ENCODE results near the gene IKBKG.
"Not testable (repeated sequence)": the region's sequence is repeated elsewhere in the genome, so short reads cannot be mapped to it uniquely, and the experiment has no call there.

The IKBKG gene, protein sequence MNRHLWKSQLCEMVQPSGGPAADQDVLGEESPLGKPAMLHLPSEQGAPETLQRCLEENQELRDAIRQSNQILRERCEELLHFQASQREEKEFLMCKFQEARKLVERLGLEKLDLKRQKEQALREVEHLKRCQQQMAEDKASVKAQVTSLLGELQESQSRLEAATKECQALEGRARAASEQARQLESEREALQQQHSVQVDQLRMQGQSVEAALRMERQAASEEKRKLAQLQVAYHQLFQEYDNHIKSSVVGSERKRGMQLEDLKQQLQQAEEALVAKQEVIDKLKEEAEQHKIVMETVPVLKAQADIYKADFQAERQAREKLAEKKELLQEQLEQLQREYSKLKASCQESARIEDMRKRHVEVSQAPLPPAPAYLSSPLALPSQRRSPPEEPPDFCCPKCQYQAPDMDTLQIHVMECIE

GRCh38 chrX:154547245-154548027, at the start of gene IKBKG:
Gene IKBKG (plus strand): TSS chrX:154547620. CDS start chrX:154552003, 4,383 bp downstream.
- DNase-seq: peak; percentile 87 to 88

GRCh38 chrX:154501423-154501822, 46.0 kb upstream of the IKBKG start:
- DNase-seq: not testable (repeated sequence)

DNA sequence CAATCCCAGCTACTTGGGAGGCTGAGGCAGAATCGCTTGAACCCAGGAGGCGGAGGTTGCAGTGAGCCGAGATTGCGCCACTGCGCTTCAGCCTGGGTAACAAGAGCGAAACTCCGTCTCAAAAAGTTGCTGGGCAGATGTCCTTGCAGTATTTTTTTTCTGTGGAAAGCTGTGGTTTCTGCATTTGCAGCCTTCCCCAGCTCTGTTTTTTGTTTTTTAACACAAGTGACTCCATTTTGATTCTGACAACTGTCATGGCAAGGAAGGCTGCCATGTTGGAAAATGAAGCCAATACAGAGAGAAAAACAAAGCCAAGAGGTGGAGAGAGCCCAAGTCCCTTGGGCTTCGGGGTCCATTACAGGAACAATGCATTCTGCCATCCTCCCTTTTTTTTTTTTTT, 45.3 kb upstream of the IKBKG start:
- DNase-seq: no peak

- no peak for DNase-seq
These were observed 44.4 kb upstream of the IKBKG start for GRCh38 chrX:154502989-154503388.

- DNase-seq: no peak
These were observed 41.7 kb upstream of the IKBKG start for GRCh38 chrX:154505734-154506133.

- no peak for DNase-seq
These were observed 40.7 kb upstream of the IKBKG start for GRCh38 chrX:154506483-154507332.

DNA sequence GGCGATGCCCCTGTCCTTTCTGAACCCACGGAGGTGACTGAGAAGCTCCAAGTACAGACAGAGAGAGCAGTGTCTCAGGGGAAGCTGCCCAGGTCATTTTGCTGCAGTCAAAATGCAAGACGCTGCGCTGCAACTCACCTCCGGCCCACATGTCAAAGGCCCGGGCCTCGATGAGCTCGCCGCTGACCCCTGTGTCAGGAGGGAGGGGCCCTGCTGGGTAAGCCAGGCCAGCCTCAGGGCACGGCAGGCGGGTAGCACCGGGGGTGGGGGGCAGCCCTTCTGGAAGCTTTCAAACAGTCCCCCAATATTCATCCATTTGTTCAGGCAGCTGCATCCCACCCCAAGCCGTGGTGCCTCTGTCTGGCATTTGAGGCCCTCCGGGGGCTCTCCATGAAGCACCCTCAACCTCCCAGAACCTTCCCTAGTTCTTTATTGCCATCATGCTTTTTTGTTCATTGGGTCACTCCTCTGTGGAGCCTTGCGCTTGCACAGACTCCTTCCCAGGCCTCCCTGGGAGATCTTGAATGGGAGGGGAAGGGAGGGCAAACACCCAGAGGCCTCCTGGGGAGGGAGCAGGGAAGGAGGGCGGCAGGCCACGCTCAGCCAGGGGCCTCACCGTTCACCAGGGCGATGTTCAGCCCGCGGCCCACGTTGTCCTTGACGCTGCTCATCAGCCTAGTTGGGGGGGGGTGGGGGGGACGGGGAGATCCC, 39.6 kb upstream of the IKBKG start:
- no peak for DNase-seq

GRCh38 chrX:154508384-154508745, 39.1 kb upstream of the IKBKG start:
- DNase-seq: no peak

DNA sequence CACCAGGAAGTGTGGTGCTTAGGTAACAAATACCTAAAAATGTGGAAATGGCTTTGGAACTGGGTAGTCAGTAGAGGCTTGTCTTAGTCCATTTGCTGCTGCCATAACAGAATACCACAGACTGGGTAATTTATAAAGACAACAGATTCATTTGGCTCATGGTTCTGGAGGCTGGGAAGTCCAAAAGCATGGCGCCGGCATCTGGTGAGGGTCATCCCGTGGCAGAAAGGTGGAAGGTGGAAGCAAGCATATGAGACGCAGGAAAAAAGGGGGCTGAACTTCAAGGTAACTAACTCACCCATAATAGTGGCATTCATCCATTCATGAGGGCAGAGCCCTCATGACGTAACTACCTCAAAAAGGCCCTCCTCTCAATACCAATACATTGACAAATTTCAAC, 38.0 kb upstream of the IKBKG start:
- DNase-seq: no peak

DNA sequence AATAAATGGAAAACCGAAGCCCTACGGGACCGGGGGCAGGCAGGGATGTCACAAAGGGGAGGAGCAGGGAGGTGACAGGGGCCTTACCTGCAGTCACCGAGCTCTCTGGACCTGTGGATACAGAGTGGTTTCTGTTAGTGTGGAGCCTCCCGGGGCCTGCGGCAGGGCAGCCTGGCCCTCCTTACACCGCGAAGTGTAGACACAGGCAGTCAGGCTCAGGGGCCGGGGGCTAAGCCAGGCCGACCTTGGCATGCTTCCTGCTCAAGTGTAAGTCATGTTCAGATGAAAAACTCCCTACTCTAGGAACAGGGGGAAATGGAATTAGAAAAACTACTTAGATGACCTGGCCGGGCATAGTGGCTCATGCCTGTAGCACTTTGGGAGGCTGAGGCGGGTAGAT, 35.7 kb upstream of the IKBKG start:
- DNase-seq: no peak

- DNase-seq: no peak
These were observed 34.4 kb upstream of the IKBKG start for GRCh38 chrX:154512879-154513553.

- DNase-seq: no peak
These were observed 33.7 kb upstream of the IKBKG start for GRCh38 chrX:154513716-154514115.

- peak in 1 of 2 donors; percentile 11 for DNase-seq
These were observed 32.1 kb upstream of the IKBKG start for GRCh38 chrX:154515090-154515965.

DNA sequence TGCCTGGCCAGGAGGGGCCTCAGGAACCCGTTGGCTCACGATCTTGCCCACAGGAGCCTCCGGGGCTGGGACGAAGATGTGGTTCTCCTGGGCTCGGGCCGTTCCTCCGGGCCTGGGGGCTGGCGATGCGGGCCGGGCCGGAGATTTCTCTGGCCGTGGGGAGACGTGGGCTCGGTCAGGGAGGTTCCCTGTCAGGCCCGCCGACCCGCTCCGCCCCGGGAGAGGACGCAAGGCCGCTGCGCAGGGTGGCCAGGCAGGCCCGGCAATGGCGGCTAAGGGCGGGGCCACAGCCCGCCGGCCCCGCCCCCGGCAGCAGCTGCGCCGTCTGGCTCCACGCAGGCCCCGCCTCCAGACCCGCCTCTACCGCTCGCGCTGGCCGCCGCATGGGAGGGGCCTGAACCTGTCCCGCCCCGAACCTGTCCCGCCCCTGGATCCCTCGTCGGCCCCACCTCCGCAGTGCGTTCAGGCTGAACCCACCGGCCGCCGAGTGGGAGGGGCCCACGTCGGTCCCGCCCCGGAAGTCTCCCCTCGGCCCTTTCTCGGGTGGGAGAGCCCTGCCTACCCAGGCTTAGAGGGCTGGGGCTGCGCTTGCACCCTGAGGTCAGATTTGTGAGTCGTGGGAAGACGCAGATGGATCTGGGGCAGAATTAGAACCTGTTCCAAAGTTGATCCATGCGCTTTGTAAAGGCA, 31.3 kb upstream of the IKBKG start, which contains the start of gene FAM3A:
FAM3A (minus strand) TSS at position 267 of the 690 bp plus-strand sequence. CDS start 460 bp downstream, outside the sequence.
- DNase-seq: peak; percentile 91 to 94

DNA sequence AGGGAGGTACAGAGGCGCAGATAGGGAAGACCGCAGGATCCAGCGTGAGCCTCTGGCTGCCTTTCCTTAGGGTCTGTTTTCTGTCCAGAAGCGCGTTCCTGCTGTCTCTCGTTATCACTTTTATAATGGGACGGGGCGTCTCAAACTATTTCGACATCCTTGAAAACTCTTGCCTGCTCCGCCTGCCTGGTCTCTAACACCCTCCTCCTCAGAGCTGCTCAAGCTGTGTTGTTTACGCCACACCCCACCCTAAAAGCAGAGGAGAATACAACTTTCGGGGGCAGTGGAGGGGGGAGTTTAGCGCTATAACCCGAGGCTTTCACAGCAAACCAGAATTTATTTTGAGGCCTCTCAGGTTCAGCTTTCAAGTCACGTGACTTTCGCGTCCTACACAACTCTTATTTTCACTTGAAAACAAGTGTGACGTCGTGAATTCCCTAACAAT, 30.7 kb upstream of the IKBKG start:
- no peak for DNase-seq

GRCh38 chrX:154517101-154517781, 30.2 kb upstream of the IKBKG start:
- no peak for DNase-seq

GRCh38 chrX:154519389-154519788, 28.0 kb upstream of the IKBKG start:
- no peak for DNase-seq

- DNase-seq: no peak
These were observed 21.6 kb upstream of the IKBKG start for GRCh38 chrX:154525606-154526490.
